Activated naive CD4-positive, alpha-beta T cell treated with anti-CD3 and anti-CD28 coated beads for 36 hours (primary cell): Measurements from ENCODE around the gene TOR4A. TPM values are rescaled to one million over a fixed set of nuclear protein-coding genes. Genes with fewer than 3 reads are reported as not detected.
"Not testable (repeated sequence)": the region's sequence is repeated elsewhere in the genome, so short reads cannot be mapped to it uniquely, and the experiment has no call there.

Experiments used
- CTCF ChIA-PET: fragments of 350-600 bp; sonication (Branson Sonifier 250); formaldehyde crosslinking; loops from one replicate; lab custom pipeline; 2021; ENCODE audit warnings: antibody characterized with exemption; lab: Charles Lee
- DNase-seq: peaks from one replicate; pipeline ENCODE4 v3.0.0-alpha.2; 2020
- H3K27ac Mint-ChIP-seq: one replicate; pipeline ENCODE4 v1.8.0; 2021; ENCODE audit warnings: mild to moderate bottlenecking, mixed read lengths
- H3K27me3 Mint-ChIP-seq: one replicate; pipeline ENCODE4 v1.8.0; 2021; ENCODE audit warnings: low read depth, mixed read lengths
- H3K36me3 Mint-ChIP-seq: one replicate; pipeline ENCODE4 v1.8.0; 2021; ENCODE audit warnings: low read depth, mixed read lengths
- H3K4me1 Mint-ChIP-seq: one replicate; pipeline ENCODE4 v1.8.0; 2021; ENCODE audit warnings: low read depth, mixed read lengths
- H3K4me3 Mint-ChIP-seq: one replicate; pipeline ENCODE4 v1.8.0; 2021; ENCODE audit warnings: mild to moderate bottlenecking, moderate library complexity, mixed read lengths
- H3K9me3 Mint-ChIP-seq: one replicate; pipeline ENCODE4 v1.8.0; 2021; ENCODE audit warnings: mixed read lengths
- intact Hi-C: fragments of 100-400 bp; cut with micrococcal nuclease; formaldehyde crosslinking; loops from one replicate; pipeline ENCODE4 v1.15.1; 2023
- total RNA-seq, 2 experiments: library from RNA; stranded (reverse); gene quantifications; one replicate each; pipeline ENCODE4 v1.2.3, GENCODE V29; 2021

TOR4A gene
- total RNA-seq, 2 experiments from 2014 or later = 0.93 to 1.1 TPM

DNA sequence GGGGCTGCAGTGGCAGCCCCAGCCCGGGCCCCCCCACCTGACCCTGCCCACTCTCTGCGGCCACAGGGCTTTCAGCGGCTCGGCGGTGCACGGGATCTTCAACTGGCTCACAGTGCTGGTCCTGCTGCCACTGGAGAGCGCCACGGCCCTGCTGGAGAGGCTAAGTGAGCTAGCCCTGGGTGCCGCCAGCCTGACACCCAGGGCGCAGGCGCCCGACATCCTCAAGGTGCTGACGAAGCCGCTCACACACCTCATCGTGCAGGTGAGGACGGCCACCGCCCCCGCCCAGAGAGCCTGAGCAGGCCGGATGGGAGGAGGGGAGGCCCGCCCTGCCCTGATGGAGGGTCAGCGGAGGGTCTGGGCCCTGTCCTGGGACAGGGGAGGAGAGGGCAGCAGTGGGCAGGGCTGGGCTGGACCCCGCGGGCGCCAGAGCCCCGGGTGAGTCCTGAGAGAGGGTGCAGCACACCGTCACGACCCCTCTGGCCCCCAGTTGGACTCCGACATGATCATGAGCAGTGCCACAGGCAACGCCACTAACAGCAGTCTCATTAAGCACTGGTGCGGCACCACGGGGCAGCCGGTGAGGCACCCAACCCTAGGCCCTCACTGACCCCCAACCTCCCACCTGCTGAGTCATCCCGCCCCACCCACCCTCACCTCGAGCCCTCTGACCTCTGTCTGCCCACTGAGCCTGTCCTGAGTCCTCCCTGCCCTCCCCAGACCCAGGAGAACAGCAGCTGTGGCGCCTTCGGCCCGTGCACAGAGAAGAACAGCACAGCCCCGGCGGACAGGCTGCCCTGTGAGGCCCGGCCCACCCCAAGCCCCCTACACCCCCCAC lies 44.2 kb upstream of the TOR4A start:
- CTCF ChIA-PET = interaction anchor here (0.9 kb wide), 1 partner anchor 18 kb away, joined by 3 read pairs; the partner anchor contains the start of gene STPG3
- intact Hi-C loops = no loop called here
- H3K4me3 Mint-ChIP-seq = no peak overlapping the region

DNA sequence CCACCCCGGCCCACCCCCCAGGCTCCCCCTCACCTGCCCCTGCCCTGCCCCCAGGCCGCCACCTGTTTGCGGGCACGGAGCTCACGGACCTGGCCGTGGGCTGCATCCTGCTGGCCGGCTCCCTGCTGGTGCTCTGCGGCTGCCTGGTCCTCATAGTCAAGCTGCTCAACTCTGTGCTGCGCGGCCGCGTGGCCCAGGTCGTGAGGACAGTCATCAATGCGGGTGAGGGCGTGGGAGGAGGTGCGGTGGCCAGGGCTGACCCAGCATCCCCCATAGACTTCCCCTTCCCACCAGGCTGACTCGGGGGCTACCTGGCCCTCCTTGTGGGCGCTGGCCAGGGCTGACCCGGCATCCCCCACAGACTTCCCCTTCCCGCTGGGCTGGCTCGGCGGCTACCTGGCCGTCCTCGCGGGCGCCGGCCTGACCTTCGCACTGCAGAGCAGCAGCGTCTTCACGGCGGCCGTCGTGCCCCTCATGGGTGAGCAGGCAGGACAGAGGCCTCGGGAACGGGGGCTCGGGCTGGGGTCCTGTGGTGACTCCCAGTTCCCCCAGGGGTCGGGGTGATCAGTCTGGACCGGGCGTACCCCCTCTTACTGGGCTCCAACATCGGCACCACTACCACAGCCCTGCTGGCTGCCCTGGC lies 43.4 kb upstream of the TOR4A start:
- no peaks in the 10 kb centered on the region for H3K9me3 Mint-ChIP-seq
- peaks cover 19% of the 10 kb centered on the region for H3K4me1 Mint-ChIP-seq
- intact Hi-C loops = no loop called here
- H3K27me3 Mint-ChIP-seq = no peaks in the 10 kb centered on the region
- DNase-seq = no peak
- peaks cover 2% of the 10 kb centered on the region for H3K36me3 Mint-ChIP-seq
- CTCF ChIA-PET = interaction anchor here (1.4 kb wide), 1 partner anchor 45 kb away, joined by 6 read pairs; the partner anchor contains the start of gene SSNA1
- H3K4me3 Mint-ChIP-seq = no peak overlapping the region
- no peak overlapping the region for H3K27ac Mint-ChIP-seq

More for the DNA sequence above, 44.2 kb upstream of the TOR4A start:
- no peak for DNase-seq
- no peaks in the 10 kb centered on the region for H3K27me3 Mint-ChIP-seq
- no peaks in the 10 kb centered on the region for H3K9me3 Mint-ChIP-seq
- peaks cover 13% of the 10 kb centered on the region for H3K4me1 Mint-ChIP-seq
- H3K27ac Mint-ChIP-seq = no peak overlapping the region
- no peaks in the 10 kb centered on the region for H3K36me3 Mint-ChIP-seq

DNA sequence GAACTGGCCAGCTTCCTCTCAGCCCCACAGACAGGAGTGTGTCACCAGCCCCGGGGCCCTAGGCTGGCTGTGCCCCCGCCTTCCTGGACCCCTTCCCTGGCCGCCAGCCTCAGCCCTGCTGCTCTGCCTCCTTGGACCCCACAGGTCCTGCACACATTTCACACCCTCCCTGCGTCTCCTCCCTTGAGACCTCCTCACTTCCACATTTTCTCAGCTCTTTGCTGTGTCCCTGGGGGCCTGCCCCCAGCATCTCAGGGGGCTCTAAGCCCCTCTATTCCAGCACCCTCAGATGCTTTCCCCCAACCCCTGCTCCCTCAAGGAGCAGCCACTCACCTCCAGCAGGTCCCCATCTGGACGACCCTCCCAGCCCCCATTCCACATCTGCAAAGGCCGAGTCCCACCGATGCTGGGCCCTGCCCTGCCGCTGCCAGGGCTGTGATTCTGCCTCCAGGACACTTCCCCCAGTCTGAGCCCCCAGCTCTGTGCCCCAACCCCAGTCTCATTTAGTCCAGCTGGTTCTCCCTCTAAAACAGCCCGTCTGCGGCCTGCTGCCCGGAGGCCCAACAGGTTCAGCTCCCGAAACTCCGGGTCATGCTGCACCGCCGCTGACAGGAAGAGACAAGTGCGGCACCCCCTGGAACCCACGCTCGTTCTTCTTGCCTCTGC lies 42.6 kb upstream of the TOR4A start:
- Mint-ChIP-seq H3K27me3 (no peaks in the 10 kb centered on the region), H3K4me1 (peaks cover 23% of the 10 kb centered on the region), H3K27ac (no peak overlapping the region), H3K36me3 (peaks cover 2% of the 10 kb centered on the region), H3K4me3 (no peak overlapping the region), H3K9me3 (no peaks in the 10 kb centered on the region)
- no peak for DNase-seq
- CTCF ChIA-PET = interaction anchor here (1.4 to 2.6 kb wide), 2 partner anchors 46 to 105 kb away, joined by 6 to 10 read pairs; partner anchors contain the start of gene SSNA1
- intact Hi-C loops = loop anchor here (5.0 kb wide), 1 partner anchor 188 kb away; the partner anchor contains the start of gene NPDC1

DNA sequence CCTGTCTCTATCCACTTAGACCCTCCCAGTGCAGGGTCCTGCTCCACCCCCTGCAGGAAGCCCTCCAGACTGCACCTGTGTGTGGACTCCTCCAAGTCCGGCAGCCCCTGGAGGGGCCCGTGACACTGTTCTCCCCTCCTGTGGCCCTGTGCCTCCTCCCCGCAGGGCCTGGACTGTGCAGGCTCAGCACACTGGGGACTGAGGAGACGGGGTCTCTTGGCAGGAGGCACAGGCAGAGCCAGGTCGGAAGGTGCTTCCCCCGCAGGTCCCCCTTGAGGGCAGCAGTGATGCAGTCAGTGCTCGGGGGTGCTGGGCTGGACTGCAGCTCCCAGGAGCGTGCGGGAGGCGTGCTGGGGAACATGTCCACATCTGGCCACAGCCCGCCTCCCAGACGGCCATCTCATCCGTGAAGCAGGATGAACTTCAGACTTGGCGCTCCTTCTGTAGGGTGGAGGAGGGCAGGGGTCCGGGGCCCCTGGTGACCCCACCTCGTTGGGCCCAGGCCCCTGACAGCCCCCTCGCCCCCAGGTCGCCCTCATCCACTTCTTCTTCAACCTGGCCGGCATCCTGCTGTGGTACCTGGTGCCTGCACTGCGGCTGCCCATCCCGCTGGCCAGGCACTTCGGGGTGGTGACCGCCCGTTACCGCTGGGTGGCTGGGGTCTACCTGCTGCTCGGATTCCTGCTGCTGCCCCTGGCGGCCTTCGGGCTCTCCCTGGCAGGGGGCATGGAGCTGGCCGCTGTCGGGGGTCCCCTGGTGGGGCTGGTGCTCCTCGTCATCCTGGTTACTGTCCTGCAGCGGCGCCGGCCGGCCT lies 41.9 kb upstream of the TOR4A start:
- Mint-ChIP-seq H3K27me3 (no peaks in the 10 kb centered on the region), H3K4me3 (no peak overlapping the region), H3K9me3 (no peaks in the 10 kb centered on the region), H3K27ac (no peak overlapping the region), H3K36me3 (peaks cover 2% of the 10 kb centered on the region), H3K4me1 (peaks cover 23% of the 10 kb centered on the region)
- no peak for DNase-seq
- CTCF ChIA-PET = interaction anchor here (1.1 to 2.6 kb wide), 16 partner anchors 9 to 458 kb away, joined by 3 to 22 read pairs (median 6); partner anchors contain the start of genes NELFB, RNF208, RNF224 and SSNA1
- intact Hi-C loops = loop anchor here (1.0 to 5.0 kb wide), 2 partner anchors 117 to 188 kb away; partner anchors contain the start of gene NPDC1

DNA sequence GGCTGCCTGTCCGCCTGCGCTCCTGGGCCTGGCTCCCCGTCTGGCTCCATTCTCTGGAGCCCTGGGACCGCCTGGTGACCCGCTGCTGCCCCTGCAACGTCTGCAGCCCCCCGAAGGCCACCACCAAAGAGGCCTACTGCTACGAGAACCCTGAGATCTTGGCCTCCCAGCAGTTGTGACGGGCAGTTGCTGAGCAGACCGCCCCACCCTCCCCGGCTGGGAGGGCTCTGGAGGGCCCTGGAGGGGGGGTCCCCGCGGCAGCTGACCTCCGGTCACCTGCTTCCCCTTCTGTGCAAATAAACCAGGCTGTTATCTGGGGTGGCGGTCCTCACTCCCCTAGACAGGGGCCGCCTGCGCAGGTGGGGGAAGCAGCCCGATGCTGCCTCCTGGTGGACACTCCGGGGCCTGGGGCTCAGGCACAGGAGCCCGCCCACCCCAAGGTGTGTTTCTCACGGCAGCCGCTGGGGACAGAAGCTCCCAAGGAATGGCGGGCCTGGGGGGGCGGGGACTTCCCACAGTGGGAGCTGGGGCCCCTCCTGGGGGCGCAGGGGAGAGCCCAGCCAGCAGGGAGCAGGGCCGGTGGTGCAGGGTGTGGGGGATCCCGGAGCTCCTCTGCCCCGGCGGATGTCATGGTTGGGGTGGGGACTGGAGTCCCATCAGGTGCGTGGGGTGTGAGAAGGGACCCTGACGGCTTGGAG lies 41.1 kb upstream of the TOR4A start:
- DNase-seq = peak; percentile 94
- Mint-ChIP-seq H3K36me3 (peaks cover 5% of the 10 kb centered on the region), H3K4me3 (no peak overlapping the region), H3K27me3 (no peaks in the 10 kb centered on the region), H3K27ac (no peak overlapping the region), H3K4me1 (peaks cover 23% of the 10 kb centered on the region), H3K9me3 (no peaks in the 10 kb centered on the region)
- CTCF ChIA-PET = interaction anchor here (0.6 to 2.6 kb wide), 27 partner anchors 9 to 697 kb away, joined by 3 to 22 read pairs (median 4); partner anchors contain the start of genes ANAPC2, NELFB, RNF208 and RNF224
- intact Hi-C loops = loop anchor here (1.0 to 5.0 kb wide), 2 partner anchors 118 to 189 kb away; partner anchors contain the start of gene NPDC1

DNA sequence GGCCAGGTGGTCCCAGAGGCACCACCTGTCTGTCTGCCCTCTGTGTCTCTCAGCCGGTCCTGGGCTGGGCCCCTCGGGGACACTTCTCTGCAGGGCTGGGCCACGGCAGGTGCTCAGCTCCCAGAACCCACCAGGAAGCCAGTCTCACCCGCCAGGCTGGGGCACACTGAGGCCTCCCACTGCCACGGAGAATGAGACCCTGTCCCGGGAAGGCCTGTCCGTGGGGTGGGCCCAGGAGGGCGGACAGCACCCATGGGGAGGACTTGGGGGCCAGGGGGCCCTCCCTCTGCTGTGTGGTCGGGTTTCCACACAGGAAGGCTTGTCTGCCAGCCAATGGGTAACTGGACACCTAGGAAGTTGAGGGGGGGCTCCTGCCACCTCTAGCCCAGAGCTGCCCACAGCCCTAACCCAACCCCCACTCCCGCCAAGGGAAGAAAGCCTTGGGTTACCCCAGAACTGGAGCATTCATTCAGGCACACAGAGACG lies 40.5 kb upstream of the TOR4A start:
- Mint-ChIP-seq H3K4me3 (no peak overlapping the region), H3K27me3 (no peaks in the 10 kb centered on the region), H3K27ac (no peak overlapping the region), H3K36me3 (peaks cover 8% of the 10 kb centered on the region), H3K4me1 (peaks cover 23% of the 10 kb centered on the region), H3K9me3 (no peaks in the 10 kb centered on the region)
- no peak for DNase-seq
- CTCF ChIA-PET = interaction anchor here (0.7 to 2.6 kb wide), 26 partner anchors 10 to 698 kb away, joined by 3 to 22 read pairs (median 4); partner anchors contain the start of genes ANAPC2, NELFB, RNF208 and RNF224
- intact Hi-C loops = loop anchor here (1.0 to 5.0 kb wide), 2 partner anchors 119 to 190 kb away; partner anchors contain the start of gene NPDC1

DNA sequence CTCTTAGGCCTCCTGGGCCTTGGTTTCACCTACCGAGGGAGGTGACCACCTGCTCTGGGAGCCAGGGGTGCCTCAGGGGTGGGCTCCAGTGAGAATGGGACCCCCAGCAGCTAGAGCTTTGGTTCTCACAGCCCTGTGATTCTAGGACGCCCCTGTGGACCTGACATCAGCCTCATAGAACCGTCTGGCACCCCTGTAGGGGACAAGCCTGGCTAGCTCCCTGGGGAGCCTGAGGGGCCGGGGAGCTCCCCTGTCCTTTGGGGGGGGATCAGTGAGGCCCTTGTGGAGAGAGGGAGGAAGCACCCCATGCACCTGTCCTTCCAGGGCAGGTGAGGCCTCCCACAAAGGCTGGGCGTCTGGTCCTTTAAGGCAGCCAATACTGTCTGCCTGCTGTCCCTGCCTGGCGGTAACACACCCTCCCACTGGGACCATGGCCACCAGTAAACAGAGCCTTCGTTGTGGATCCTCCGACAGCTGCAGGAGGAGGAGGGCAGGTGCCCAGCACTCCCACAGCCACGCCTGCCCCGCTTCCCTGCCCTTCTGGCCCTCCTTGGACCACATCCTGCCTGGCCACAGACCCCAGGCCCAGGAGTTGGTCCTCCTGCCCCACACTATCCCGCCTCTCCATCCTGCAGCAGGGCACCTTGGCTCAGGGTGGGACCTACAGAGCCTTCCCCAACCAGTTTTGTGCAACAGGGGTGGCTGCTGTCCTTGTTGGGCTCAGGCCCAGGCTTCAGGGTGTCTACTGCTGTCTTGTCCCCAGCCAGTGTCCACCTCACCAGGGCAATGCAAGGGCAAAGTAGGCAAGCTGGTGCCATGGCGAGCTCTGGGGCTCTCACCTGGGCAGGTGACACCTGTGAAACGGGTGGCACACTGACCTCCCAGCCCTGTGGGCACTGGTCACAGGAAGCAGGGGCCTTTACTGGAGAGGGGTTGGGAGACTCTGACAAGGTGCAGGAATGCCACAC lies 39.5 kb upstream of the TOR4A start:
- Mint-ChIP-seq H3K36me3 (peaks cover 18% of the 10 kb centered on the region), H3K27ac (no peak overlapping the region), H3K27me3 (no peaks in the 10 kb centered on the region), H3K4me1 (peaks cover 33% of the 10 kb centered on the region), H3K9me3 (no peaks in the 10 kb centered on the region), H3K4me3 (no peak overlapping the region)
- CTCF ChIA-PET = interaction anchor here (0.6 to 2.6 kb wide), 8 partner anchors 9 to 142 kb away, joined by 3 to 17 read pairs (median 4); partner anchors contain the start of genes RNF208 and RNF224
- intact Hi-C loops = loop anchor here (5.0 kb wide), 1 partner anchor 191 kb away; the partner anchor contains the start of gene NPDC1
- DNase-seq = no peak

DNA sequence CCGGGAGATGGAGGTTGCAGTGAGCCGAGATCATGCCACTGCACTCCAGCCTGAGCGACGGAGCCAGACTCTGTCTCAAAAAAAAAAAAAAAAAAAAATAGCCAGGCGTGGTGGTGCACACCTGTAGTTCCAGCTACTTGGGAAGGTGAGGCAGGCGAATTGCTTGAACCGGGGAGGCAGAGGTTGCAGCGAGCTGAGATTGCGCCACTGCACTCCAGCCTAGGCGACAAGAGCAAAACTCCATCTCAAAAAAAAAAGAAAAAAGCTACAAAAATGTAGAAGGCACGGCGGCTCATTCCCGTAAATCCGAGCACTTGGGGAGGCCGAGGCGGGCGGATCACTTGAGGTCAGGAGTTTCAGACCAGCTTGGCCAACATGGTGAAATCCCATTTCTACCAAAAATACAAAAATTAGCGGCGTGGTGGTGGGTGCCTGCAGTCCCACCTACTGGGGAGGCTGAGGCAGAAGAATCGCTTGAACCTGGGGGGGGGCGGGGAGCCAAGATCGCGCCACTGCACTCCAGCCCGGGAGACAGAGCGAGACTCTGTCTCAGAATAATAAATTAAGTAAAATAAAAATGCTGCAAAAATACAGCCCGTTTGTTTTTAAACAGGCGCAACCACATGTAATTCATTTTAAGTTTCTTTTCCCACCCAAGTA lies 37.9 kb upstream of the TOR4A start:
- Mint-ChIP-seq H3K27ac (peak overlapping the region; percentile 61), H3K4me3 (peak overlapping the region; percentile 75), H3K36me3 (peaks cover 22% of the 10 kb centered on the region), H3K4me1 (peaks cover 37% of the 10 kb centered on the region)
- H3K27me3 Mint-ChIP-seq, H3K9me3 Mint-ChIP-seq, DNase-seq: not testable (repeated sequence)
- intact Hi-C loops = loop anchor here (5.0 to 10.0 kb wide), 5 partner anchors 37 to 827 kb away; partner anchors contain the start of genes ANAPC2, ENTR1, NPDC1 and PMPCA
- CTCF ChIA-PET = interaction anchor here (0.6 to 1.9 kb wide), 3 partner anchors 13 to 181 kb away, joined by 3 to 7 read pairs (median 5); partner anchors contain the start of gene RNF224

DNA sequence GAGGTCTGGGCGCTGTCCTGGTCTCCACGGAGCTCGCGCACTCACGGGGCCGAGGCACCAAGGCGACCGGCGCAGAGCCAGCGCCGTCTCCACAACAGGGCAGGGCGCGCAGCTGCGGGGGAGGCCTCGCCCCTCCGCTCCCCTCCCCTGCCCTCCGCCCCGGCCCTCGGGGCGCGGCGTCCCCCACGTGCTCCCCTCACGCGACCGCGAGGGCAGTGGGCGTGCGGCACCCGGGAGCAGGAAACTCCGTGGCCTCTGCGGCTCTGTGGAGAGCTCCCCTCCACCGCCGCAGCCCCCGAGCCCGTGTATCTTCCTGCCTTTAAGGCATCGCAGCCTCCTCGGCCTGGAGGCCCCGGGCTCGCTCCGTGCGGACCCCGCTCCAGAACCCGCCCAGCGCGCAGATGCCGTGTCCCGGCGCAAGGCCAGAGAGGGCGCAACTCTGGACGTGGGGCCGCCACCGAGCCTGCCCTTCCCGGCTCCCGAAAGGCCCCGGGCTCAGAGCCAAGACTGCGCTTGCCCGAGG lies 37.1 kb upstream of the TOR4A start:
- CTCF ChIA-PET = interaction anchor here (1.1 kb wide), 1 partner anchor 111 kb away, joined by 3 read pairs; no protein-coding TSS in a partner anchor
- peak; percentile 57 for DNase-seq
- Mint-ChIP-seq H3K9me3 (no peaks in the 10 kb centered on the region), H3K27me3 (no peaks in the 10 kb centered on the region), H3K36me3 (peaks cover 22% of the 10 kb centered on the region), H3K27ac (no peak overlapping the region), H3K4me3 (peak overlapping the region; percentile 75), H3K4me1 (peaks cover 34% of the 10 kb centered on the region)
- intact Hi-C loops = loop anchor here (5.0 to 10.0 kb wide), 4 partner anchors 38 to 828 kb away; partner anchors contain the start of genes ANAPC2, ENTR1, PMPCA and SEC16A
